Large intestine (tissue), 3 donors: ENCODE data around the gene NCKAP5. TPM values are rescaled to one million over a fixed set of nuclear protein-coding genes. Genes with fewer than 3 reads are reported as not detected.

Experiments used
- DNase-seq, 2 donors: peaks; one replicate each; pipeline versions ENCODE4 v3.0.0 to v3.0.0-alpha.2; 2013
- H3K27ac ChIP-seq: one replicate; pipeline ENCODE4 v1.5.1; 2013; ENCODE audit warnings: low read length
- H3K27me3 ChIP-seq: 2 replicates; pipeline ENCODE4 v1.6.1; 2013; ENCODE audit warnings: low read length; ENCODE audit not compliant: control insufficient read depth, insufficient read depth
- H3K36me3 ChIP-seq: 2 replicates; pipeline ENCODE4 v1.6.1; 2013; ENCODE audit warnings: low read length; ENCODE audit not compliant: control insufficient read depth, insufficient read depth
- H3K4me1 ChIP-seq: one replicate; pipeline ENCODE4 v1.6.1; 2013; ENCODE audit warnings: low read length; ENCODE audit not compliant: control insufficient read depth, insufficient read depth
- H3K4me3 ChIP-seq: one replicate; pipeline ENCODE4 v1.5.1; 2013; ENCODE audit warnings: low read length
- H3K9me3 ChIP-seq: one replicate; pipeline ENCODE4 v1.6.1; 2013; ENCODE audit warnings: mild to moderate bottlenecking, low read depth, low read length, moderate library complexity; ENCODE audit not compliant: control insufficient read depth
- WGBS: methylation state at CpG from one replicate; pipeline ENCODE4 v1.1.5; 2013; ENCODE audit warnings: low lambda C conversion rate; ENCODE audit not compliant: insufficient coverage; 5-methylcytosine and 5-hydroxymethylcytosine counted together
- polyA plus RNA-seq: library from polyadenylated mRNA; unstranded; fragments of 120-200 nt; gene quantifications from one replicate; pipeline ENCODE4 v1.2.1, GENCODE V29; 2013

Gene NCKAP5
- polyA plus RNA-seq, 1 donor = 4.3 TPM

- H3K27me3 ChIP-seq = no peaks in the 10 kb centered on the region
- H3K36me3 ChIP-seq = no peaks in the 10 kb centered on the region
- no peak for DNase-seq
- no peaks in the 10 kb centered on the region for H3K9me3 ChIP-seq
- no peak overlapping the region for H3K4me3 ChIP-seq
- no peak overlapping the region for H3K27ac ChIP-seq
- 100% methylated on average over 1 of the region's 4 CpGs for WGBS
- H3K4me1 ChIP-seq = no peaks in the 10 kb centered on the region
Measured at GRCh38 chr2:132850688-132851087, 717.6 kb downstream of the NCKAP5 start.

- WGBS = 100% methylated on average over 1 of the region's 1 CpG
- H3K27me3 ChIP-seq = no peaks in the 10 kb centered on the region
Measured at GRCh38 chr2:132849118-132849517, 719.1 kb downstream of the NCKAP5 start.

GRCh38 chr2:132845339-132845738, 722.9 kb downstream of the NCKAP5 start:
- Histone ChIP-seq H3K9me3 (no peaks in the 10 kb centered on the region), H3K27me3 (no peaks in the 10 kb centered on the region), H3K36me3 (no peaks in the 10 kb centered on the region), H3K4me1 (no peaks in the 10 kb centered on the region), H3K4me3 (no peak overlapping the region), H3K27ac (no peak overlapping the region)
- no peak for DNase-seq

More at GRCh38 chr2:132849118-132849517, 719.1 kb downstream of the NCKAP5 start:
- Histone ChIP-seq H3K4me1 (no peaks in the 10 kb centered on the region), H3K27ac (no peak overlapping the region), H3K36me3 (no peaks in the 10 kb centered on the region), H3K9me3 (no peaks in the 10 kb centered on the region), H3K4me3 (no peak overlapping the region)
- DNase-seq = no peak

GRCh38 chr2:132844585-132844984, 723.7 kb downstream of the NCKAP5 start:
- Histone ChIP-seq H3K9me3 (no peaks in the 10 kb centered on the region), H3K4me3 (no peak overlapping the region), H3K27me3 (no peaks in the 10 kb centered on the region), H3K4me1 (no peaks in the 10 kb centered on the region), H3K36me3 (no peaks in the 10 kb centered on the region), H3K27ac (no peak overlapping the region)
- no peak for DNase-seq
- WGBS = 100% methylated on average over 2 of the region's 4 CpGs

- Histone ChIP-seq H3K4me1 (no peaks in the 10 kb centered on the region), H3K27me3 (no peaks in the 10 kb centered on the region), H3K9me3 (no peaks in the 10 kb centered on the region), H3K36me3 (no peaks in the 10 kb centered on the region), H3K4me3 (no peak overlapping the region), H3K27ac (no peak overlapping the region)
- DNase-seq = no peak
- no CpG with 5 or more reads among the region's 1 CpG for WGBS
Measured at GRCh38 chr2:132837769-132838168, 730.5 kb downstream of the NCKAP5 start.

- no peak for DNase-seq
- WGBS = no CpG with 5 or more reads among the region's 3 CpGs
- H3K9me3 ChIP-seq = no peaks in the 10 kb centered on the region
Measured at GRCh38 chr2:132830321-132830827, 737.9 kb downstream of the NCKAP5 start.

GRCh38 chr2:132825601-132826000, 742.7 kb downstream of the NCKAP5 start:
- Histone ChIP-seq H3K27me3 (no peaks in the 10 kb centered on the region), H3K4me1 (no peaks in the 10 kb centered on the region), H3K4me3 (no peak overlapping the region), H3K27ac (no peak overlapping the region), H3K9me3 (no peaks in the 10 kb centered on the region), H3K36me3 (no peaks in the 10 kb centered on the region)
- WGBS = no CpG with 5 or more reads among the region's 2 CpGs
- no peak for DNase-seq

More at GRCh38 chr2:132830321-132830827, 737.9 kb downstream of the NCKAP5 start:
- no peaks in the 10 kb centered on the region for H3K36me3 ChIP-seq
- H3K27ac ChIP-seq = no peak overlapping the region
- no peaks in the 10 kb centered on the region for H3K4me1 ChIP-seq
- H3K27me3 ChIP-seq = no peaks in the 10 kb centered on the region
- H3K4me3 ChIP-seq = no peak overlapping the region

GRCh38 chr2:132824716-132825115, 743.5 kb downstream of the NCKAP5 start:
- H3K4me1 ChIP-seq = no peaks in the 10 kb centered on the region
- DNase-seq = no peak
- H3K9me3 ChIP-seq = no peaks in the 10 kb centered on the region

GRCh38 chr2:132816234-132816633, 752.0 kb downstream of the NCKAP5 start:
- Histone ChIP-seq H3K27ac (no peak overlapping the region), H3K4me3 (no peak overlapping the region), H3K4me1 (no peaks in the 10 kb centered on the region), H3K9me3 (no peaks in the 10 kb centered on the region), H3K36me3 (no peaks in the 10 kb centered on the region), H3K27me3 (no peaks in the 10 kb centered on the region)
- no peak for DNase-seq
- no CpG with 5 or more reads among the region's 7 CpGs for WGBS

More at GRCh38 chr2:132824716-132825115, 743.5 kb downstream of the NCKAP5 start:
- Histone ChIP-seq H3K36me3 (no peaks in the 10 kb centered on the region), H3K4me3 (no peak overlapping the region), H3K27ac (no peak overlapping the region), H3K27me3 (no peaks in the 10 kb centered on the region)

- no peaks in the 10 kb centered on the region for H3K9me3 ChIP-seq
- WGBS = no CpG with 5 or more reads among the region's 2 CpGs
- no peaks in the 10 kb centered on the region for H3K27me3 ChIP-seq
- H3K4me3 ChIP-seq = no peak overlapping the region
- no peaks in the 10 kb centered on the region for H3K36me3 ChIP-seq
- H3K4me1 ChIP-seq = no peaks in the 10 kb centered on the region
- DNase-seq = no peak
- H3K27ac ChIP-seq = no peak overlapping the region
Measured at GRCh38 chr2:132815516-132815915, 752.7 kb downstream of the NCKAP5 start.

GRCh38 chr2:132814651-132815050, 753.6 kb downstream of the NCKAP5 start:
- Histone ChIP-seq H3K9me3 (no peaks in the 10 kb centered on the region), H3K4me3 (no peak overlapping the region), H3K27me3 (no peaks in the 10 kb centered on the region), H3K4me1 (no peaks in the 10 kb centered on the region), H3K36me3 (no peaks in the 10 kb centered on the region), H3K27ac (no peak overlapping the region)
- 83% methylated on average over 3 of the region's 3 CpGs for WGBS
- DNase-seq = no peak
